Fibroblast of the aortic adventitia (primary cell): Measurements from ENCODE around the gene TRAM2. TPM values are rescaled to one million over a fixed set of nuclear protein-coding genes. Genes with fewer than 3 reads are reported as not detected.

Source experiments
- DNase-seq: peaks from one replicate; pipeline ENCODE4 v3.0.0-alpha.2; 2010; ENCODE audit warnings: low read depth
- H3K4me3 ChIP-seq: 2 replicates; pipeline ENCODE4 v1.5.1; 2011; ENCODE audit warnings: low read depth, mild to moderate bottlenecking, control low read depth, low read length, moderate library complexity
- total RNA-seq: library from RNA; depleted of rRNA; stranded (reverse); fragments of >200 nt; gene quantifications from 2 replicates; pipeline ENCODE4 v1.2.3, GENCODE V29; 2012; ENCODE audit warnings: low replicate concordance
- TF ChIP-seq, protein P1 (sequence below): IDR thresholded peaks from 2 replicates; pipeline ENCODE4 v1.5.1; 2011; ENCODE audit warnings: mild to moderate bottlenecking, low read length, control low read depth, inconsistent platforms; ENCODE audit not compliant: insufficient read depth

The TRAM2 gene
- total RNA-seq, 1 donor = 128 TPM

DNA sequence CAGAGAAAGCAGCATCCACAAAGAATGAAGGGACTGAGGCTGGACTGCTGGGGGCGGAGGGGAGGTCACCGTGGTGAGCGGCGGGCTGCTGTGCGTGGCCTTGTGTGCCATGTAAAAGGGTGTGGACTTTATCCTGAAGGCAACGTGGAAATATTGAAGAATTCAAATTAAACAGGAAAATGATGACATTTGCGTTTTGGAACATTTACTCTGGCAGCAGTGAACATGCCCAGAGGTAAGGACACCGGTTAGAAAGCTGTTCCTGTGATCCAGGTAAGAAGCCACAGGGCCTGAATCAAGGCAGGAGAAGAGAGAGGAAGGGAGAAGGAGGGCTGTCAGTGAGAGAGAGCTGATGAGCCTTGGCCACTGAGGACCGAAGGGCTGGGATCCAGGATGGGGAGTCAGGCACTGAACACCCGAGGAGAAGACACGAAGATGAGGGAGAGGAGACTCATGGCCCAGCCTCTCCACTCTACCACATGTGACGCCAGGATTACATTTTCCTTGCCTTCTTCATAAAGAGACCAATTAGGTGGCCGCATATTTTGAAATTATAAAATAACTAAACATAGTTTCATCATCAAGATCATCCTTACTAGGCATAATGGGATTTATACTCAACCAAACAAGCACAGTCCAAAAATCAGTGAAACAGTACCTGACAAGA lies 58.4 kb downstream of the TRAM2 start:
- H3K4me3 ChIP-seq = no peak overlapping the region
- TF ChIP-seq, protein P1, sequence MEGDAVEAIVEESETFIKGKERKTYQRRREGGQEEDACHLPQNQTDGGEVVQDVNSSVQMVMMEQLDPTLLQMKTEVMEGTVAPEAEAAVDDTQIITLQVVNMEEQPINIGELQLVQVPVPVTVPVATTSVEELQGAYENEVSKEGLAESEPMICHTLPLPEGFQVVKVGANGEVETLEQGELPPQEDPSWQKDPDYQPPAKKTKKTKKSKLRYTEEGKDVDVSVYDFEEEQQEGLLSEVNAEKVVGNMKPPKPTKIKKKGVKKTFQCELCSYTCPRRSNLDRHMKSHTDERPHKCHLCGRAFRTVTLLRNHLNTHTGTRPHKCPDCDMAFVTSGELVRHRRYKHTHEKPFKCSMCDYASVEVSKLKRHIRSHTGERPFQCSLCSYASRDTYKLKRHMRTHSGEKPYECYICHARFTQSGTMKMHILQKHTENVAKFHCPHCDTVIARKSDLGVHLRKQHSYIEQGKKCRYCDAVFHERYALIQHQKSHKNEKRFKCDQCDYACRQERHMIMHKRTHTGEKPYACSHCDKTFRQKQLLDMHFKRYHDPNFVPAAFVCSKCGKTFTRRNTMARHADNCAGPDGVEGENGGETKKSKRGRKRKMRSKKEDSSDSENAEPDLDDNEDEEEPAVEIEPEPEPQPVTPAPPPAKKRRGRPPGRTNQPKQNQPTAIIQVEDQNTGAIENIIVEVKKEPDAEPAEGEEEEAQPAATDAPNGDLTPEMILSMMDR = no peak

DNA sequence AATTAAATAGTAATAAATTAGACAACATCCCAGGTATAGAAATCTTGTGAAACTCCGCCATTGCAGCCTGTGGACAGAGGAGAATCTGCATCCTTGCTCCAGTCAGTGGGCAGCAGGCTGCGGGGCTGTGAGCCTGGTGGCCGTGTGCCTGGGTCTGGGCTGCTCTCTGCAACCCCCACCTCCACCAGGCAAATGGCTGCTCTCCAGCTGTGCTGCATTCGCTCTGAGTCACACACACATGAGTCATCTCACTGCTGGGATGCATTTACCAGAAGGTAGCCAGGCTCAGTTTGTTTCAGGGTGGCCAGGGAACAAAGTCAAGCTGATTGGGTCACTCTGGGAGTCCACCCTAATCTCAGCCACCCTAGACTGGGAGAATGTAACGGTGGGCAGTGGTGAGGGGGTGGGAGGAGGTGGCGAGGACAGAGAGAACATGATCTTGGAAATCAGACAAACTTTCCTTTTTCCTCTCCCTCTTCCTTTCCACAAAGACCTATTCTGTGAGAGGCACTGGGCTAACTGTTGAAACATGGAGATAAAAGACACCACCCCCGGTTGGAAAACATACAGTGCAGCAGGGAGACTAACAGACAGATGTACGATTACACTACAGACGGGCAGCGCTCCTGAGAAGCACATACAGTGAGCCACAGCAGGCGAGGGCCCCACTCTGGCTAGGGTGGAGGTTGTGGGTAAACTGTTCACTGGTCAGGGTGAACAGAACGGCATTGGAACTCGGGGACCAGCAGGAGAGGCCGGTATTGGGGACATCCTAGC lies 59.2 kb downstream of the TRAM2 start:
- H3K4me3 ChIP-seq = no peak overlapping the region
- peak; percentile 98 for DNase-seq
- TF ChIP-seq, protein P1 = no peak

More for the DNA sequence above, 58.4 kb downstream of the TRAM2 start:
- no peak for DNase-seq

DNA sequence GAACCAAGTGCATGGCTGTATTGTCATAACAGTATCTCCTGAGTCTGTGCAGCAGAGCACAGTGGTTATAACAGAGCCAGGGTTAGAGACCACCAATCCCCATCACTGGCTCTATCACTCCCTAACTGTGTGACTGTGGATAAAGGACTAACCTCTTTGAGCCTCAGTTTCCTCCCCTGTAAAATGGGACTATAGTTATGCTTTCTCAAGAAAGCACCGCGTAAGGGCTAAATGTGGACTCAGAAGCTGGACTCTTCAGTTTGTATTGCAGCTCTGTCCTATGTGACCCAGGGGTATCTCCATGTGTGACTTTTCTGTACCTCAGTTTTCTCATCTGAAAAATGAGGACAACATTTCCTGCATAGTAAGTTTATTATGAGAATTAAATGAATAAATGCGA lies 59.9 kb downstream of the TRAM2 start:
- TF ChIP-seq, protein P1 = no peak
- DNase-seq = no peak
- no peak overlapping the region for H3K4me3 ChIP-seq

- no peak overlapping the region for H3K4me3 ChIP-seq
- TF ChIP-seq, protein P1 = no peak
- no peak for DNase-seq
These were observed 60.6 kb downstream of the TRAM2 start for GRCh38 chr6:52516269-52516668.

GRCh38 chr6:52515219-52515960 lies 61.5 kb downstream of the TRAM2 start:
- no peak for DNase-seq
- TF ChIP-seq, protein P1 = no peak
- H3K4me3 ChIP-seq = no peak overlapping the region

GRCh38 chr6:52514514-52514913 lies 62.3 kb downstream of the TRAM2 start:
- H3K4me3 ChIP-seq = no peak overlapping the region
- TF ChIP-seq, protein P1 = no peak
- DNase-seq = peak; percentile 80
